Erythroblast (primary cell): Measurements from ENCODE around the gene JAZF1.

ENCODE experiments used
- GATA1 ChIP-seq: IDR thresholded peaks from 2 replicates; pipeline ENCODE4 v1.6.1; 2011; ENCODE audit warnings: low read depth, mild to moderate bottlenecking, control low read depth, low read length, moderate library complexity
- POLR2A ChIP-seq: IDR thresholded peaks from 2 replicates; pipeline ENCODE4 v1.6.1; 2011; ENCODE audit warnings: mild to moderate bottlenecking, low read length

DNA sequence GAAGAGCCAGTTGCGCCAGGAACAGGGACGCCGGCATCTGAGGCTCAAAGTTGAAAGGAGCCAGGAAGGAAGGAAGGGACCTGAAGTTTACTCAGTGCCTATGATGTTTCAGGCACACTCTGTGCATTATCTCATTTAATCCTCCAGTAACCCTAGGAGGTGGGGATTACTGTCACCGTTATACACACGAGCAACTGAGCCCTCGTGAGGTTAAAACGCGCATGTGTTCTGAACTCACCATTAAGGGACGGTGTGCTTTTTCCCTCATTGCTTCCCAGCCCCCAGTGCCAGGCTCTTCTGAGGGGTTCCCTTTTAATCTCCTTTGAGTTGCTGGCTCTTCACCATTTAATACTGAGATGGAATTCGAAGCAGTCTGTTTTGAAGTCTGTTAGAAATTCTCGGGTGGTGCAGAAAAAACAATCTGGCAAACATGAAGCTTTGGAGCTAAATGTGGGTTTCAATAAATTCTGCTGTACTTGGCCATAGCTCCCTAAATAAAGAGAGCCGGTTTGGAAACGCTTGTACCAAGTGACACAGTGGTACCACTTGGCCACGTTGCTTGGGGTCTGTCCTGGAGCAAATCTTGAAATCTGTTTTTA, 338.4 kb downstream of the JAZF1 start:
- no peak for TF ChIP-seq POLR2A
- TF ChIP-seq GATA1 = no peak
